NCI-H2171 treated with DMSO at 0.1 percent for 48 hours (cell line): ENCODE data around the gene CYP3A7.
"Not testable (repeated sequence)": the region's sequence is repeated elsewhere in the genome, so short reads cannot be mapped to it uniquely, and the experiment has no call there.

Source experiments
- DNase-seq: peaks from one replicate; lab custom pipeline; 2025; lab: John Stamatoyannopoulos, UW

CYP3A7 gene

DNA sequence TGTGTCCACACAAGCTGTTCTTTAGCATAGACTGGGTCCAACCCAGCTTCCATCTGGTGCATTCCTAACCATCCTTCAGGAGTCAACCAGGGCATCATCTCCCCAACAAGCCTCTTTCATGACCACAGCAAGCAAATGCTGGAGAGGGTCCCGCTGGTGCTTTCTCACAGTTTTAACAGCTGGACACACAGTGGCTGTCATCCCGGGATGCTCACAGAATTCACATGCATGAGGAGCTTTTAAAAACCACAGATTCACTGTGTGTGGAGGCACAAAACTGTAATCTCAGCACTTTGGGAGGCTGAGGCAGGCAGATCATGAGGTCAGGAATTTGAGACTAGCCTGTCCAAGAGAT lies 6.4 kb upstream of the CYP3A7 start:
- DNase-seq = no peak

GRCh38 chr7:99740573-99741440 lies 5.8 kb upstream of the CYP3A7 start:
- no peak for DNase-seq

DNA sequence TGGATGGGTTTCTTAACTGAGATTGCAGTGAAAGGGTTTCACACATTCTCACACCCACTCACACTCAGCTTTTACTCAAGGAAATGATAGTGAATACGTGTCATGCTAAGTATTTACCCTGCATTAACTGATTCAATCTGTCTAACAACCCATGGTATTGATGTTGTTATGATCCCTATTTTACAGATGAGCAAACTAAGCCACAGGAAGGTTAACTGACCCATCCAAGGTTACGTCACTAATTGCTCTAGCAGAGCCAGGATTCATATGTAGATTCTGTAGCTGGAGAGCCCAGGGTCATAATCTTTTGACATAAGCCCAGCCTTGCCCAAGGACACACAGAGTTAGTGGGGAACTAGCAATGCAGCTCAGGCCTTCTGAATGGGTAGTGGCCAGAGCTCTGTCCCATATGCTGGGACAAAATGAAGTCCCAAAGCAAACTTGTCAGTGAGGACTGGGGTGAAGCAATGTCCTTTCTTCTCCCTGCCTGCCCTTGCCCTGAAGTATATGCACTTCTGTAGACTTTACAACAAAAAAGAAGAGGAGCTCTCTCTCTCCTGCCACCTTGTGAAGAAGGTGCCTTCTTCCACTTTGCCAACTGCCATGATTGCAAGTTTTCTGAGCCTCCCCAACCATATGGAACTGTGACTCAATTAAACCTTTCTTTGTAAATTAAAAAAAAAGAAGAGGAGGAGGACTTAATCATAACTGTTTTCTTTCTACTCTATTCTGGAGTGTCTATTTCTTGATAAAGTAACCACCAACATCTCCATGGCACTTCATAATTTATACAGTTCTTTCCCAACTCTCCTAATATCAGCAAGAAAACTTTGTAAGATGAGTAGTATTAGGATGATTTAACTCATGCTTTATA lies 4.9 kb upstream of the CYP3A7 start:
- no peak for DNase-seq

GRCh38 chr7:99737726-99738125 lies 2.7 kb upstream of the CYP3A7 start:
- DNase-seq = no peak

GRCh38 chr7:99736667-99737066 lies 1.7 kb upstream of the CYP3A7 start:
- DNase-seq = not testable (repeated sequence)

DNA sequence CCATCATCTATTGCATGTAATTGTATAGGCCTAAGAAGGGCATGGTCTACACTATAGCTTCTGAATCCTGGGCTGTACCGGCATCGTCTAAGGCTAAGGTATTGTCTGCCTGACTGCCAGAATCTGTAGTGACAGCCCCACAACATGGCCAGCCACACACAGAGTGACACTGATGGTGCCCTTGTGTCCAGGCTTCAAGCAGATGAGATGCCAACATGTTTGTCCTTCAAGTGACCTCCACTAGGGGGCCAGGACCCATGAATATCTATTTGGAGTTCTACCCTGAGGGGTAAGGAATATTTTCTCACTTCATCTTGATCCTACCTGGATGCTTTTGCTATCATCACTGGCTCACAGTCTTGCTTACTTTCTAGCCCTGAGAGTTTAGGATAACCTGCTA lies 1.5 kb downstream of the CYP3A7 start:
- no peak for DNase-seq

DNA sequence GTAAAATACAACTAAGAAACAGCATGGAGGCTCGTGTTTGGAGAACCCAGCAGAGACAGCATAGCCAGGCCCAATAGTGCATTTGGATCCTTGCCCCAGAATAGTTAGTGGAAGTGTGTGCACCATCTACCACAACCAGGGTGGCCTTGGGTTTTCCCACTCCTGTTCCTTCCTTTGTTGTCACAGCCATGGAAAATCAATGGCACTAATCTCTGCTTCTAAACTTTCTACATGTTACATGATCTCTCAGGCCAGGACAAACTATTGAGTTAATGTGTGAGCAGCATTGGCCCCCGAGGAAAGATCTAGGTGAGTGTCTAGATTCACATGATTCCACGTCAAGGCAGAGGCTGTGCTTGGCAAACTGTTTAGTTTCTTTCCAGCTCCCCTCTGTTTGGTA lies 2.0 kb downstream of the CYP3A7 start:
- no peak for DNase-seq

DNA sequence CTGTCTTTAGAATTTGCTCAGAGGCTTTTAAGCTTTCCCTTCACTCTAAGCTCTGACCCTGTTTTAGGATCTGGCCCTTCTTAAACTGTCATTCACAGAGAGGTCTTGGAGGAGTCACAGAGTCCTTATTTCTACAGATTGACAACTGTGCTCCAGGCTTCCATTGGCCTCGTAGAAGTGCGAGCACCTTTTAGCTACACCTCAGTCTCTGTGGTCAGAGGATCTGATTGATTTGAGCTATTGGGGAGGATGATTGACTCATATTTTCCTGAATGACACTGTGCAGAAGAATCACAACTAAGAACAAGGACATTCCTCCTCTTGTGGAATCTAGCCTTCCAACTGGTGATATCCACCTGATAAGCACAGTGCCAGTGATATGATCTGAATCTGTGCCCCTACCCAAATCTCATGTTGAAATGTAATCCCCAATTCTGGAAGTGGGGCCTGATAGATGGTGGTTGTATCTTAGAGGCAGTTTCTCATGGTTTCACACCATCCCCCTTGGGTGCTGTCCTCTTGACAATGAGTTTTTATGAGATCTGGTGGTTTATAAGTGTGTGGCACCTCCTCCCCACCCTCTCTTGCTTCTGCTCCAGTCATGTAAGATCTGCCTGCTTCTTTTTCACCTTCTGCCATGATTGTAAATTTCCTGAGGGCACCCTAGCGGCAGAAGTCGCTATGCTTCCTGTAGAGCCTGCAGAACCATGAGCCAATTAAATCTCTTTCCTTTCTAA lies 3.2 kb downstream of the CYP3A7 start:
- DNase-seq = no peak

DNA sequence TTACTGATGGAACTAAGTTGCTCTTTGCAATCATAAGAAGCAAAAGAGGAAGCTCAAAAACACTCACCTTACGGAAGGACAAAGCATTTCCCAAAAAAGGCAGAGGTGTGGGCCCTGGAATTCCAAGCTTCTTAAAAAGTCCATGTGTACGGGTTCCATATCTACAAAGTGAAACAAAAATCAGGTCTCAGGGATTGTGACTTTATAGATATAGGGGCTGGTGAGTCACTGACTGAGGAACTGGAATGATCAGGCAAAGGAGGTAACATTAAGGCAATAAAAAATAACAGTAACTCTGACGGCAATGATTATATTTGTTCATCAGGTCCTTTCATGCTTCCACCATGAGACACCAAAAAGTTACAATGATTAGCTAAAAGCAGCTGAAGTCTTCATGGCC lies 4.0 kb downstream of the CYP3A7 start:
- DNase-seq = no peak

DNA sequence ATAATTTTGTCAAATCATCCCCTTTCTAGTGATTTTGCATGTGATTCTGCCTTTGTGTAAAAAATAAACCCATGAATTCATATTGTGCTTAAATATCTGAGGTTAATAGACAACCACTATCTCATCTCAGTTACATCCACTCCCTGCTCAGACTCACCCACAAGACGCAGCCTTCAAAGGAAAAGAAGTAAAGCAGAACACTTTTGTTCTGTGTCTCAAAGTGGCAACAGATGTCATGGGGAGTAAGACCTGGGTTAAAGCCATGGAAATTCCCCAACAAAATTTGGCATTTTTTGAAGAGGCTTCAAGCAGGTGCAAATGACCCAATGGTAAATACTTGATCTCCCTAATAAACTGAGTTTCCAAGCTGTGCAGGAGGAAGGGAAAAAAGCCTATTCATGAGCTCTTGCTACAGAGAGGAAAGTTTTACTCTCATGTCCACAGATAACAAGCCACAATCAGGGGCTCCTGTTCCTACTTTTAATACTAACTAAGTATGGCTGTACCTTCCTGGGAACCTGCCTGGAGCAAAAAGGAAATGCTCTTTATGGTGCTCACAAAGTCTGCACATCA lies 4.7 kb downstream of the CYP3A7 start:
- no peak for DNase-seq

- no peak for DNase-seq
Observed at GRCh38 chr7:99729486-99730237, 5.3 kb downstream of the CYP3A7 start.

GRCh38 chr7:99728615-99729014 lies 6.4 kb downstream of the CYP3A7 start:
- no peak for DNase-seq

GRCh38 chr7:99723201-99723600 lies 11.8 kb downstream of the CYP3A7 start:
- not testable (repeated sequence) for DNase-seq

GRCh38 chr7:99720800-99721595 lies 14.0 kb downstream of the CYP3A7 start:
- DNase-seq = no peak

DNA sequence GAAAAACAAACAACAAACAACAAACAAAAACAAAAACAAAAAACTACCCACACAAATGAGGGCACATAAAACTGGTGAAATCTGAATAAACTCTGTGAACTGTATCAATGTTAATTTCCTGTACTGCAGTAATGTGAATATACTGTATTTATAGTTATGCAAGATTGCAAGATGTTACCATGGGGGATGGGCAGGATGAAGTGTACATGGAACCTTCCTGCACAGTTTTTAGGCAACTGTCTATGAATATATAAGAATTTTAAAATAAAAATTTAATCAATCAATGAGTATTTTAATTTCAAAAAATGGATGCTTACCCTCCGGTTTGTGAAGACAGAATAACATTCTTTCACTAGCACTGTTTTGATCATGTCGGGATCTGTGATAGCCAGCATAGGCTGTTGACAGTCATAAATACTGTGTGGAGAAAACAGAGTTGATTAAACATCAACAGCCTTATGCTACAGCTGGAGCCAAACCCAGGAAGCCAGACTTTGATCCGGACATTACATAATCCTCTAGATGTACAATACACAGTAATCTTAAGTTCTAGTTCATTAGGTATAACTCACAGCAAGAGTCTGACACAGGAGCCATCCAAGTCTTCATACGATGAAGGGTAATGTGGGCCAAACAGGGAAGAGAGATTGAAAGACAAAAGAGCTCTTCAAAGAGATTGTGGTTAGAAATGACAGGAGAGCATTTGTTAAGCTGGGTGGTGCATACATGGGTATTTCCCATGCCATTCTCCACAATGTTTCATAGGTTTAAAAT lies 14.8 kb downstream of the CYP3A7 start:
- DNase-seq = no peak

DNA sequence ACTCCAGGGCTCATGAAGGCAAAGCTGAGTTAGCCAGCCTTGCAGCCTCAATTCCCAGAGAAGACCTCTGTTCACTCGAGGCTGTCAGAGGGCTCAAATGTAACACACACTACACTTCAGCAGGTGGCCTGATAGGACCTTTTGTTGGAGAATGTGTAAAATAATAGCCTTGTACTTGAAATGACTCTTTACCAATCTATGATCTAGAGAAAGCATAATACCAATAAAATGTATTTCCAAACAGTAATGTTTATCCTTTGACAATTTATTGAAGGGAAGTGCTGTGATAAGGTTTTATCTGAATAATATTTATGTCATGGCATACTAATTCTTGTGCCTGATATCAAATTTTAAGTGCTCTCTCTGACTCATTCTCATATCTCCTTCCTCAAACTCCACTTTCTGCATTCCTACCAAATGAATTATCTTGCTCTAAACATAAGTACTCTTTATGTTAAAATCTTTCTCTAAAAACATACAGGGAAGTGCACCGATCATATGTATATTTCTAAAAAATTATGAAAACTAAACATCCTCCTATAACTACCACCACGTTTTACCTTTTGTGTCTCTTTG lies 20.9 kb downstream of the CYP3A7 start:
- DNase-seq = no peak

- no peak for DNase-seq
Observed at GRCh38 chr7:99709838-99710578, 25.0 kb downstream of the CYP3A7 start.

GRCh38 chr7:99709260-99709659 lies 25.7 kb downstream of the CYP3A7 start:
- DNase-seq = no peak

GRCh38 chr7:99707096-99707495 lies 27.9 kb downstream of the CYP3A7 start:
- DNase-seq = no peak
